Vagina (tissue), 2 donors: ENCODE data around the gene SURF1. TPM values are rescaled to one million over a fixed set of nuclear protein-coding genes. Genes with fewer than 3 reads are reported as not detected.

Experiments
- DNase-seq, 2 donors: peaks; one replicate each; pipeline ENCODE4 v3.0.0-alpha.2; 2017; ENCODE audit errors: extremely low spot score in 2 of 2
- H3K27ac ChIP-seq: fragments of 200-600 bp; sonication (generic); one replicate; pipeline ENCODE4 v1.5.1; 2019
- H3K27me3 ChIP-seq: fragments of 200-600 bp; sonication (generic); one replicate; pipeline ENCODE4 v1.5.1; 2019
- H3K36me3 ChIP-seq, 2 donors: fragments of 200-600 bp; sonication (generic); one replicate each; pipeline ENCODE4 v1.5.1; 2017 to 2019
- H3K4me1 ChIP-seq: fragments of 200-600 bp; sonication (generic); one replicate; pipeline ENCODE4 v1.5.1; 2019
- H3K4me3 ChIP-seq, 2 donors: fragments of 200-600 bp; sonication (generic); 1 replicate in 1 of 2; 2 replicates in 1 of 2; pipeline ENCODE4 v1.5.1; 2016 to 2019
- H3K9me3 ChIP-seq: fragments of 200-600 bp; sonication (generic); one replicate; pipeline ENCODE4 v1.5.1; 2019
- POLR2A ChIP-seq, 2 donors: fragments of 450-650 bp; IDR thresholded peaks; one replicate each; pipeline ENCODE4 v1.6.1; 2017; ENCODE audit warnings: antibody characterized with exemption in 2 of 2, mild to moderate bottlenecking in 2 of 2, moderate library complexity in 2 of 2
- POLR2AphosphoS5 ChIP-seq, 2 donors: sonication (generic); formaldehyde crosslinking; IDR thresholded peaks; one replicate each; pipeline ENCODE4 v1.9.0; 2017; ENCODE audit warnings: antibody characterized with exemption in 2 of 2, mild to moderate bottlenecking in 2 of 2, low read depth in 1 of 2; ENCODE audit not compliant: insufficient read depth in 1 of 2
- intact Hi-C: fragments of 100-400 bp; cut with DNase I; formaldehyde crosslinking; loops from one replicate; pipeline ENCODE4 v1.15.1; 2023
- total RNA-seq: library from RNA; depleted of rRNA; stranded (reverse); fragments of >200 nt; gene quantifications from one replicate; pipeline ENCODE4 v1.2.3, GENCODE V29; 2016
- TF ChIP-seq, protein P1 (sequence below), 3 experiments: fragments of 450-650 bp in 2 of 3; fragments of 200-600 bp in 1 of 3; sonication (generic) in 1 of 3; IDR thresholded peaks; one replicate each; pipeline ENCODE4 v1.5.1; 2017 to 2019; ENCODE audit warnings: antibody characterized with exemption in 3 of 3, mild to moderate bottlenecking in 2 of 3, moderate library complexity in 2 of 3

SURF1 gene
- total RNA-seq, 1 donor from 2014 or later: 31.2 TPM

DNA sequence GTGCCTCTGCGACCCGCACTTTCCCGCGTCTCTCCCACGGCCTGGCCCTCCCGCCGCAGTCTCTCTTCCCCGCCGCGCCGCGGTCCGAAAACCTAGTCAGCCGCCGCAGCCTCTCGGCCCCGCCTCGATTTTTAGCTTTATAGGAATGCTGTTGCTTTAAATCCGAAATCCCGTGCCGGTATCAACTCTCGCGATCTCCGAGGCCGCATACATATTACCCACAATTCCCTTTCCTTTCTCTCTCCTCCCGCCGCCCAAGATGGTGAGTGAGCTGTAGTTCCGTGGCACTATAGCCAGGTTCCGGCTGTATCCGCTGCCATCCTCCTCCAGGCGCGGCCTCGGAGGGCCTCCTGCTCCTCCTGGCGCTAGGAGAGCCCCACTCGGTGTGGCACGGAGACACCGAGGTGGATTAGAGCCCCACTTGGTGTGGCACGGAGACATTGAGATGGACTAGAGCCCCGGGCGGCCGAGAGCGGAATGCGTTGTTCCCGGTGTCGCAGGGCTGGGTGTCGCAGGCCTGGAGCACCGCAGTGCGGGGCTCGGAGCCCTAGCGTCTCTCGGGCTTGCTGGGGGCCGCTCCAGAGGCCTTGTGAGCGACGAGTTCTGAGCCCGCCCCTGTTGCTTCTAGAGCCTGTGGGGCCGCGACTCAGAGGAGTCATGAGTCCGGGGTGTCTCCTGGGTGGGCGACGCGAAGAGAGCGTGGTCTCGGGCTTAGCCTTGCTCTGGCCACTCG is 8.1 kb downstream of the SURF1 start, which contains the start of the genes MED22 and RPL7A:
MED22 (minus strand) TSS at position 147 of the 733 bp plus-strand sequence. CDS start 1,469 bp downstream, outside the sequence.
RPL7A (plus strand) TSS at position 234 of the 733 bp plus-strand sequence; CDS start at position 260, 26 bp downstream.
- H3K36me3 ChIP-seq: peaks cover 0 to 64% of the 10 kb centered on the region in 2 donors
- H3K27ac ChIP-seq: peak within 1 kb of the TSS; percentile 84
- peak within 1 kb of the TSS; percentile 82 to 95 for H3K4me3 ChIP-seq
- TF ChIP-seq POLR2AphosphoS5 (IDR thresholded peaks at IDR 0.05; ENCODE audit: insufficient read depth in 1 of 2, low read depth in 1 of 2) (peak; percentile 97 to 98), POLR2A (IDR thresholded peaks at IDR 0.05) (peak in 1 of 2 donors; percentile 77)
- TF ChIP-seq, protein P1, sequence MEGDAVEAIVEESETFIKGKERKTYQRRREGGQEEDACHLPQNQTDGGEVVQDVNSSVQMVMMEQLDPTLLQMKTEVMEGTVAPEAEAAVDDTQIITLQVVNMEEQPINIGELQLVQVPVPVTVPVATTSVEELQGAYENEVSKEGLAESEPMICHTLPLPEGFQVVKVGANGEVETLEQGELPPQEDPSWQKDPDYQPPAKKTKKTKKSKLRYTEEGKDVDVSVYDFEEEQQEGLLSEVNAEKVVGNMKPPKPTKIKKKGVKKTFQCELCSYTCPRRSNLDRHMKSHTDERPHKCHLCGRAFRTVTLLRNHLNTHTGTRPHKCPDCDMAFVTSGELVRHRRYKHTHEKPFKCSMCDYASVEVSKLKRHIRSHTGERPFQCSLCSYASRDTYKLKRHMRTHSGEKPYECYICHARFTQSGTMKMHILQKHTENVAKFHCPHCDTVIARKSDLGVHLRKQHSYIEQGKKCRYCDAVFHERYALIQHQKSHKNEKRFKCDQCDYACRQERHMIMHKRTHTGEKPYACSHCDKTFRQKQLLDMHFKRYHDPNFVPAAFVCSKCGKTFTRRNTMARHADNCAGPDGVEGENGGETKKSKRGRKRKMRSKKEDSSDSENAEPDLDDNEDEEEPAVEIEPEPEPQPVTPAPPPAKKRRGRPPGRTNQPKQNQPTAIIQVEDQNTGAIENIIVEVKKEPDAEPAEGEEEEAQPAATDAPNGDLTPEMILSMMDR (IDR thresholded peaks at IDR 0.05): peak in 1 of 3 experiments; percentile 10
- peaks cover 31% of the 10 kb centered on the region for H3K4me1 ChIP-seq
- intact Hi-C loops: no loop called here
- H3K9me3 ChIP-seq: no peaks in the 10 kb centered on the region
- H3K27me3 ChIP-seq: no peaks in the 10 kb centered on the region
- DNase-seq: peak in 1 of 2 donors; percentile 96

DNA sequence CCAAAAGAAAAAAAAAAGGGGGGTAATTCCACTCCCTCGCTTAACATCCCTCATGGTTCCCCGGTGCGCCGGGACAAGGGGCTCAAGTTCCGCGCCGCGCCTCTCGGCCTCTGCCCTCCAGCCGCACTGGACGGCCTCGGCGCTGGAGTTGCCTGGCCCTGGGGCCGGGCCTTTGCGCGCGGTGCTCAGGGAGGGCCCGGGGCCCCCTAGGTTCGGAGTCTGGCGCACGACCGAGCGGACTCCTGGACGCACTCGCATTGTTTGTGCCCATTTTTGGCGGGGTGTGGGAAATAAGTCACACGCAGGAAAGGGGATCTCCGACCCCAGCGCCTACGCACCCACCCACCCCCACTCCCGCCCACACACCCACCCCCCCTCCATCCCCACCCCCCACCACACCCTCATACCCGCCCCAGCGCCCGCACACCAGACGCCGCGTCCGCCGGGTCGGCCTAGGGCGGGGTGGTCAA is 8.7 kb downstream of the SURF1 start:
- peaks cover 31% of the 10 kb centered on the region for H3K4me1 ChIP-seq
- H3K4me3 ChIP-seq: peak overlapping the region; percentile 82 to 95
- no peaks in the 10 kb centered on the region for H3K27me3 ChIP-seq
- no peak for DNase-seq
- H3K36me3 ChIP-seq: peaks cover 0 to 66% of the 10 kb centered on the region in 2 donors
- intact Hi-C loops: no loop called here
- TF ChIP-seq, protein P1 (IDR thresholded peaks at IDR 0.05): no peak
- TF ChIP-seq POLR2A (IDR thresholded peaks at IDR 0.05): no peak
- no peak for TF ChIP-seq POLR2AphosphoS5 (IDR thresholded peaks at IDR 0.05; ENCODE audit: insufficient read depth in 1 of 2, low read depth in 1 of 2)
- peak overlapping the region; percentile 84 for H3K27ac ChIP-seq
- no peaks in the 10 kb centered on the region for H3K9me3 ChIP-seq

DNA sequence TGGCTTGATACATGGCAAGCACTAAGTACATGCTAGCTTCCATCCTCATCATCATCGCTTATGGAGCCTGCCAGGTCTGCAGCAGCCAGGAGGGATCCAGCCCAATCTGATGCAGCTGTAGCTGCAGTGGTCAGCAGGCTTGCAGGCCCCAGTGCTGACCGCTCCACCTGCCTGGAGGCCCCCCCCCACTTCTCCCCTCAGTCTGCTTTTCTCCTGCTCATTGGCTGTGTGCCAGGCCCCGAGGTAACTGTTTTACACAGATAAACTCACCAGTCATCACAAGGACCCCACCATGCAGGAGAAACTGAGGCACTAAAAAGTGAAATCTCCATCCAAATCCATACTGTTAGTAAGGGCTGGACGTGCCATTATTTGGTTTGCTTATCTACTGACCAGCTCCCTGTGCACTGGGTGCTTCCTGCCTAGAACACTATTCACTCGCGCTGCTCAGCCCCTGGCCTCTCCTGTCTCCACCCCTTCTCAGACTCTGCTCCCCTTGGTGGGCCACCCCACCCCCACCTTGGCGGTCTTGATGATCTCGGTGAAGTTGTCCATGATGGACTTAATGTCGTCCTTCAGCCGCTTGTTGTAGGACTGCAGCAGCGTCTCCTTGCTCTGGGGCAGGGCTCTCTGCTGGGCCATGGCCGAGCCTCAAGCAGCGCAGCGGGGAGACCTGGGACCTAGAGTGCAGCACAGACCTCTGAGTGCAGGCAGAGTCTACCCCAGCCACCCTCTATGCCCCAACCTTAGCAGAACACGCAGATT is 10.1 kb downstream of the SURF1 start:
- peak overlapping the region; percentile 84 for H3K27ac ChIP-seq
- no peaks in the 10 kb centered on the region for H3K27me3 ChIP-seq
- no peak for TF ChIP-seq POLR2AphosphoS5 (IDR thresholded peaks at IDR 0.05; ENCODE audit: insufficient read depth in 1 of 2, low read depth in 1 of 2)
- TF ChIP-seq, protein P1 (IDR thresholded peaks at IDR 0.05): no peak
- TF ChIP-seq POLR2A (IDR thresholded peaks at IDR 0.05): no peak
- H3K4me1 ChIP-seq: peaks cover 31% of the 10 kb centered on the region
- no peaks in the 10 kb centered on the region for H3K9me3 ChIP-seq
- peaks cover 0 to 66% of the 10 kb centered on the region in 2 donors for H3K36me3 ChIP-seq
- peak overlapping the region; percentile 82 to 95 for H3K4me3 ChIP-seq
- intact Hi-C loops: no loop called here
- DNase-seq: no peak

DNA sequence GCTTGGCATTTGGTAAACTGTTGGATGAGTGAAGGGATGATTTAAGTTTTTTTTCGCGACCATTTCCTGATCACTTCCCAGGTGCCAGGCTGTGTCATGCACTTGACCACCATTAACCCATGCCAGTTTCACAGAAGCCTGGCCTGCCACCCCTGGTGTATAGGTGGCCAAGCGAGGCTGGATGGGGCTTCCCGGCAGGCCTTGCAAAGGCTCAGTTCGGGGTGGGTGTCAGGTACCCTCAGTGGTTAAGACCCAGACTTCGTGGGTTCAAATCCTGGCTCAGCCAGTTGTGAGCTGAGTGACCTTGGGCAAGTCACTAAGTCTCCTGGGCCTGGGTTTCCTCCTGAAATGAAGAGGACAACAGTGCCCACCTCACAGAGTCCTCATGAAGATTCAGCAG is 10.7 kb downstream of the SURF1 start:
- H3K4me1 ChIP-seq: peaks cover 31% of the 10 kb centered on the region
- no peak for DNase-seq
- H3K27me3 ChIP-seq: no peaks in the 10 kb centered on the region
- TF ChIP-seq POLR2AphosphoS5 (IDR thresholded peaks at IDR 0.05; ENCODE audit: insufficient read depth in 1 of 2, low read depth in 1 of 2): no peak
- TF ChIP-seq POLR2A (IDR thresholded peaks at IDR 0.05): no peak
- TF ChIP-seq, protein P1 (IDR thresholded peaks at IDR 0.05): no peak
- peaks cover 0 to 64% of the 10 kb centered on the region in 2 donors for H3K36me3 ChIP-seq
- no peak overlapping the region for H3K27ac ChIP-seq
- H3K9me3 ChIP-seq: no peaks in the 10 kb centered on the region
- H3K4me3 ChIP-seq: no peak overlapping the region
- intact Hi-C loops: no loop called here
